ENCODE measurements around the gene SENP3. TPM values are rescaled to one million over a fixed set of nuclear protein-coding genes. Genes with fewer than 3 reads are reported as not detected.
"Not testable (repeated sequence)": the region's sequence is repeated elsewhere in the genome, so short reads cannot be mapped to it uniquely, and the experiment has no call there.

SENP3 gene
- polyA plus RNA-seq, 4 donors = 57.4 to 83.0 (median 73.6) TPM

DNA sequence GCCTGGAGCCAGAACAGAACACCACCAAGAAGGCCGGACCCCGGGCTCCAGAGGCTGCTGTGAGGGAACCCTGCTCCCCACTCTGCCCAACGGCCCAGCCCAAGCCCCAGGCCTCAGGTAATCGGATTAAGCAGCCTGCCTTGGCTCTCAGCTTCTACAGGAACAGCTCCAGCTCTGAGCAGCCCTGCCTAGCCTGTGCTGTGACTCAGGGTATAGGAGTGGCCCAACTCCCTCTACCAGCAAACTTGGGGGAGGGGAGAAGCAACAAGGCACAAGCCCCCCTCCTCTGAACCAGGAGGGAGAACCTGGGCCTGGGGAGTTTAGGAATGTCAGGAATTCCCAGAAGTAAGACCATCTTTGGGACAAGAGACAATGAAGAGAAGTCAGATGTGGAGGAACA, 29.0 kb downstream of the SENP3 start:
- no peak for DNase-seq (ENCODE audit: low read depth in 4 of 4, low spot score in 3 of 4)

DNA sequence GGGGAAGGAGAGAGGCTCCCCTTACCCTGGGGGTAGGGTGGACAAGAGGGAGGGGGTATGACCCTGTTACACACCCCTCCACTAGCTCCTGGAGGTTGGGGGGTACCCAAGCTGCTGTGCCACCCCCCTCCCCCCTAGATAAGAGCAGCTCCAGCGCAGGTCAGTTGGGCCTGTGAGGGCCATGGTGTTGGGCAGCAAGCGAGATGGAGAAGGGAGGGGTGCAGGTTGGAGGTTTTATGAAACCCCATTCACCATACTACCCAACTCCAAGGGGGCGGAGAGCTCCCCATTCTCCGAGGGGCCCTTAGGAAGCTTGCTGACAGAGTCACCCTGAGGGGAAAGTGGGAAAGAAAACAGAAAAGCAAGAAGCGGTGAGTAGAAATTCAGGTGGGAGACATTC, 29.9 kb downstream of the SENP3 start:
- no peak for DNase-seq (ENCODE audit: low read depth in 4 of 4, low spot score in 3 of 4)

DNA sequence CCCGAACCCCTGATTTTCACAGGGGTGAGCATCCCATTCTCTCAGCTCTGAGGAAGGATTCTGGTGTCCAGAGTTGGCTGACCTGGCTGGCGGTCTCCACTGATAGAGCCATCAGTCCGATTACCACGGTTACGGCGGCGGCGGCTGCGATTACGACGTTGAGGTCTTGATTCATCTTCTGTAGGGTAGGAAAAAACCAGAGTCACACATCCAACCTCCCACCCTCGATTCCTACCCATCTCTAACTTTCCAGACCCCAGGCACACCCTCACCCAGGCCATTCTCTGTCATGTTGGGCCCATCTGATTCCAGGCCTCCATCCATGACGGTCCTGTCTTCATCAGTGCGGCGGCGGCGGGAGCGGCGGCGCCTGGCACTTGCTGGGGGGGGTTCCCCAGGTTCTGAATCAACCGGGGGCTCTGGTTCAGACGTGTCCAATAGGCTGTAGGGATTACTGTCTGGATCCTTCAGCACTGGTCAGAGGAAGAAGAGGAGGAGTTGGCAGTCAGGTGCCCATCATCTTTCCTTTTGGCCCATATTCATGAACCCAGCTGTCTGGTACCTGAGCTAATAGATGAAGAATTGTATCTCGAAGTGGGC, 30.8 kb downstream of the SENP3 start:
- DNase-seq (ENCODE audit: low read depth in 4 of 4, low spot score in 3 of 4) = no peak

DNA sequence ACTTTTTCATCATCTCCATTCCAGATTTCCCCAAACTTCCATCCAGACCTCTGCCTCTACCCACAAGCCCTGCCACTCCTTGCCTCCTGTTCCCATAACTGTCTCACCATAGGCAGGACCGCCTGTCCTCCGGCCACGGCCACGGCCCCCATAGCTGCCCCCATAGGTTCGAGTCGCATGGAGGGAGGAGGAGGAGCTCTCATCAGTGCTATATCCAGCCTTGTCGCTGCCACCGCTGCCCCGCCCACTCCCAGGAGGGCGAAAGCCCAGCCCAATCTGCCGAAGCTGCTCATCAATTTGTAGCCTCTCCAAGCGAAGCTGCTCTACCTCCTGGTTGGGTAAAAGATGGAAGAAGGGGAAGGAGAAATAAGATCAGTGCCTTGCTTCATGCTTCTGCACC, 31.6 kb downstream of the SENP3 start:
- no peak for DNase-seq (ENCODE audit: low read depth in 4 of 4, low spot score in 3 of 4)

DNA sequence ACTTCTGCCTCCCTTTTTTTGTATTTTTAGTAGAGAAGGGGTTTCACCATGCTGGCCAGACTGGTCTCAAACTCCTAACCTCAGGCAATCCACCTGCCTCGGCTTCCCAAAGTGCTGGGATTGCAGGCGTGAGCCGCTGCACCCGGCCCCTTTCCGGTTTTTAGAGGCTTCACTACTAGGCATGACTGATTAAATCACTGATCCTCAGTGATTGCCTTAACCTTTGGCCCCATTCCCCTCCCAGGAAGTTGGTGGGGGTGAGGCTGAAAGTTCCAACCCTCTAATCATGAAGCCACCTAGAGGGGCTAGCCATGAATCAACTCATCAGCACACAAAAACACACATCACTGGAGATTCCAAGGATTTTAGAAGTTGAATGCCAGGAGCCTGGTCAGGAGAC, 35.8 kb downstream of the SENP3 start:
- DNase-seq (ENCODE audit: low read depth in 4 of 4, low spot score in 3 of 4) = not testable (repeated sequence)

DNA sequence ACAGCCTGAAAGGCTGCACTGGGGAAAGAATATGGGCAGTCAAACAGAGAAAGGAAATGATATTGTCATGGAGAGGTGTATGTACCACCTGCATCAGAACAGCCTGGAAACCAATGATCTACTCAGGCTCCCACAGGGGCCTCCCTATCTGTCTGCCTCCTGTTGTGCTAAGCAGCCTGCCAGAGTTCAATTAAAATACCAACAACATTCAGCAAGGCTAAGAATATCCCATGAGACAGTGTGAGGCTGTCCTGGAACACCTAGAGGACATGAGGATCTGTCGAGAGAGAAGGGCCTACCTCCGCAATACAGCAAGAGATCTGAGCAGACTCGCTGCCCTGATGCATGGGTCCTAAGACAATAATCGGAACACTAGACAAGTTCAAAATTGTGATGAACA, 44.6 kb downstream of the SENP3 start:
- DNase-seq (ENCODE audit: low read depth in 4 of 4, low spot score in 3 of 4) = no peak

DNA sequence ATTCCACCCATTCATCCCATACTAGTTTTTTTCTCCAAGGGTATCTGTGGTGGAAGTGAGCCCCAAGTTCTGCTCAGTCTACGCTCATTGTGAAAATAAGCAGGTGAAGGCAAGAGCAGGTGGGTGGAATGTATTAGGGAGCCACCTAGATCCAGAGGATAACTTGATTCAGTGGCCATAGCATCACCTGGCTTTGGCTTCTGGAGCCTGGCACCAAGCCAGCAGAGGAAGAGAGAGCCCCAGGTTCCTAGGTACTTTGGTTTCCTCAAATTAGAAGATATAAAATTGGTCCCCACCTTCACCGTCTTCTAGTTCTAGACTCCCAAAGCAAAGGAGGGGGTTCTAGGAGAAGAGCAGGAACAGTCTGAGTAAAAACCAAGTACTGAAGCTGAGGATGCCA, 48.9 kb downstream of the SENP3 start:
- no peak for DNase-seq (ENCODE audit: low read depth in 4 of 4, low spot score in 3 of 4)

DNA sequence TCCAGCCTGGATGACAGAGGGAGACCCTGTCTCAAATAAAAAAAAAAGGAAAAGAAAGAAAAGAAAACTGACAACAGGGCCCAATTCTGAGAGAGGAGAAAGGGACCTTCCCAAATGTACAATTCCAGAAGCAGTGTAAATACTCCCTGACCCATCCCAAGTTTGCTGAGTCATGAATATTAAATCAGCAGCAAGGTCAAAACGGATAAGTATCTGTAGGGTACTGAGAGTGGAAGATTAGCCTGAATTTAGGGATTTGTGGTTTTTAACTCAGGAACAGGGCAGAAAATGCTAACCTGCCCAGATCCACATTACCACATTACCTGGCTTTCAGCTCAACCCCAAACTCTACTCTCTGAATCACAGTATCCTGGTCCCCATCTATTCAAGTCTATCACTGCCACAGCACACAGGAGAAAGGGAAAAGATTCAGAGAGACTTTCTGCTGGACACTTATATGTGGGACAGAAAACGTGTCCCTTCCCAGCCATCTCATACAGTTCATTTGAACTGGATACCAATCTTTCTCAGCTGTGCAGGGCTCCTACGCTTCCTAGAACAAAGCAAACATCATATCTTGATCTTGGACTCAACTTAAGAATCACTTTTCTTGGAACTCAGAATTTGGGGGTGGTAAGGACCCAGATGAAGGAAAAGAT, 50.0 kb downstream of the SENP3 start:
- DNase-seq (ENCODE audit: low read depth in 4 of 4, low spot score in 3 of 4) = no peak

DNA sequence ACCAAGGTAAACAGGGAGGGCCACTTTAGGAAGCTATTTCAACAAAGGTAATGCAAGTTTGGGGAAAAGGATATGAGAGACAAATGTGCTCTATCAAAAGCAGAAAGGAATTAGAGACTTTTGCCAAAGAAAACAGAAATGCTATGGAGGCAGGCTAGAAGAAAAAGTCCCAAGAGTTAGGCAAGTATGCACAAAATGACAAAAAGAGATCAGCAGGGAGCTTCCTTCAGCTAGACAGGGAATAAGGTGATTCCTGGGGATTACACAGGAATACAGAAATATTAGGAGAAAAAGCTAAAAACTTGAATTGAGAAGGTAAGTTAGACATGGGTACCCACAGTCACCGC, 50.5 kb downstream of the SENP3 start:
- DNase-seq (ENCODE audit: low read depth in 4 of 4, low spot score in 3 of 4) = no peak

DNA sequence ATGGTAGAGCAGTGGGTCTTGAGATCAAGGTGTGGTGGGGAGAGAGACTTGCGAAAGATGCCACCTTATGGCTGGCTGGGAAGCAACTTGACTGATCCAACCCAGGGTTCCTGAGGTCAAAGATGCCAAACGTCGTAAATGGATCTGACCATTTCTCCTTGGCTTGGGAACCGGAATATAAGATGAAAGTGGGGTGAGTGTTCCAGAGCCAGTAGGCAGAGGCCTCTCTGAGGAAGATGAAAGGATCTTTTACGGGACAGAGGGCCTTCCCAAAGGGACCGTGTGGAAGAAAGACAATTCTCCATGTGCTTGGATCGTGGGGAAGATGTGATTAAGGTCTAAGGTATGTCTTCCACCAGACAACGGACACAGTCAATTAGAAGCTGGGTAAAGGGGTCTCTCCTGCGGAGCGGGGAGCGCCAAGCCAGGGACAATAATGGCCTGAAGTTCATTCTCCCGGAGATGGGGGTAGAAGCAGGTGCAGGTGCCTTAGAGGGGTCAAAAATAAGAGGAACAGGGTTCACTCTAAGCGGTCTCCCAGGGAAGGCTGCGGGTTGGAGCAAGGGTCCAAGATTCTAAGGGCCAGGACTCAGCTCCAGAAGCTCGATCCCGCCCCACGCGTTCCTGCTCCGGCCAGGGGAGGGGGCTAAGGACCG, 52.2 kb downstream of the SENP3 start:
- DNase-seq (ENCODE audit: low read depth in 4 of 4, low spot score in 3 of 4) = no peak

DNA sequence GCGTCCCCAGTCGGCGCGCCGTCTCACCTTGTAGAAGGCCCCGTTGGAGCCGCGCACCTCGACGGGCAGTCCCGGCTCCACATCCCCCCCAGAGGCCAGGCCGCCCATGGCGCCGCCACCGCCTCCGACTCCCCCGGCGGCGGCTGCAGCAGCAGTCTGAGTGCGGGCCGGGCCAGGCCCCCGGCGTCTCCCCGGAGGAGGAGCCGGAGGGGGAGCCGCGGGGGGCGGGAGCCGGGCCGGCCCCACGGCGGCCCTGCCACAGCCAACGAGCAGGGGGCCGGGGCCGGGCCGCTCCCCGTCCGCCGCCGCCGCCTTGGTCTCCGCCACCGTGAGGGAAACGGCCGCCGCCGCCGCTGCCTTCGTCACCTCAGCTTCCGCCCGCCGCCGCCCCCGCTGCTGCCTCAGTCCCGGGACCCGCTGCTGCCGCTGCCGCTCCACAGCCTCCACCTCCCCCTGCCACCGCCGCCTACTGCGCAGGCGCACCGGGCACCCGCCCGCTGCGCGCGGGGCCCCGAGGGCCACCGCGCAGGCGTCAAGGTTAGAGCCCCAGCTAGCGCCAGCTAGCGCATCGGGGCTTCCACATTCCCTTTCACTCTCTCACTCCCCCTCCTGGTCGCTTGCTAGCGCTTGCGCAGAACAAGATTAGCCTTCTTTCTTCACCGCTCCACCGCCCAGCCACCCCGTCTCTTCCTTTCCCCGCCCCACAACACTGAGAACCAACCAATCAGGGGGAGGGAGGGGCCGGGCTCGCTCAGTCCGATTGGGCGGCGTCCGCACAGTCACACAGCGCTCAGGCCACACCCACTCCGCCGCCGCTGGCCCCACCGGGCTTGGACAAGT, 52.9 kb downstream of the SENP3 start, which contains the start of gene FXR2:
Gene FXR2, minus strand, starts transcription at position 473 of the 840 bp plus-strand sequence. Its CDS starts 365 bp downstream, at position 108.
- DNase-seq (ENCODE audit: low read depth in 4 of 4, low spot score in 3 of 4) = peak; percentile 100

DNA sequence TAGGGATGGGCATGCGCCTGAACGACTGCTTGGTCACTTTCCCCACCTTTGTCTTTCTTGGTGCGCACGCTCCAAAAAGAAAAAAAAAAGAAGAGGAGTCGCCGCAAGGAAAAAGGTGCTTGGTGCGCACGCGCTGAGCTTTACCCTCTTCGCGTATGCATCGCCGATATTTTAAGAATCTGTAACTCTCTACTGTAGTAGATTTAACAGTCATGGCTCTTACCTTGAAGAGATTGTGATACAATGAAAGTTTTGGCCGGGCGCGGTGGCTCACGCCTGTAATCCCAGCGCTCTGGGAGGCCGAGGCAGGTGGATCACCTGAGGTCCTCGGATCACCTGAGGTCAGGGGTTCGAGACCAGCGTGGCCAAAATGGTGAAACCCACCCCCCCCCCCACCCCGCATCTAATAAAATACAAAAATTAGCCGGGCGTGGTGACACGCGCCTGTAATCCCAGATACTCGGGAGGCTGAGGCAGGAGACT, 53.6 kb downstream of the SENP3 start:
- no peak for DNase-seq (ENCODE audit: low read depth in 4 of 4, low spot score in 3 of 4)

DNA sequence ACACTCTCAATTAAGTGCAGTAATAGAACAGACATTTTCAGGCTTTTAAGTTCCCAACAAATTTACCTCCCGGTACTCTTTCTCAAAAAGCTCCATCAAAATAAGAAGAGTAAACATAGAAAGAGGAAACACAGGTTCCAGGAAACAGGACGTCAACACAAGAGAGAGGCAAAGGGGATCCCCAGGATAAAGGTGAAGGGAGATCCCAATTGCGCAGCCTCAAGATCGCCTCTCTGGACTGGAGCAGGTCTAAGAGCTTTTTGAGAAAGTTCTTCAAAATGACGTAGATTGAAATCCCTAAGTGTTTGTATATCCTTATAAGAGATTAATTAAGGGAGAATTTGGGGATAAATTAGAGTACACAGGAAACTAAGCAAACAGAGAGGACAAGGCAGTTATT, 56.9 kb downstream of the SENP3 start:
- no peak for DNase-seq (ENCODE audit: low read depth in 4 of 4, low spot score in 3 of 4)

DNA sequence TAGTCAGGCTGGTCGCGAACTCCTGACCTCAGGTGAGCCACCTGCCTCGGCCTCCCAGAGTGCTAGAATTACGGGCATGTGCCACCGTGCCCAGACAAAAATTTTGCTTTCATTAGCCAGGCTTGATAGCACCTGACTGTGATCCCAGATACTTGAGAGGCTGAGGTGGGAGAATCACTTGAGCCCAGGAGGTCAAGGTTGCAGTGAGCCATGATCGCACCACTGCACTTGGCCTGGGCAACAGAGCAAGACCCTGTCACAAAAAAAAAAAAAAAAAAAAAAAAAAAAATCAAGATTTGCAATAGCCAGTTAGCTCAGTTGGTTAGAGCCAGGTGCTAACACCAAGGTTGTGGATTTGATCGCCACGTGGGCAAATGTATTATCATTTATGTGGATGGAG, 59.1 kb downstream of the SENP3 start:
- no peak for DNase-seq (ENCODE audit: low read depth in 4 of 4, low spot score in 3 of 4)

Other genes with a start within 250 kb of the SENP3 start
- 100 to 1,000 TPM in 1 of 4 donors, 10 to 100 TPM in 3; 73.8 to 104 (median 90.1) TPM for gene GPS2, start 246.6 kb upstream of the SENP3 start, polyA plus RNA-seq (ENCODE audit: insufficient read length in 4 of 4)
- gene NEURL4, start 232.6 kb upstream of the SENP3 start, polyA plus RNA-seq (ENCODE audit: insufficient read length in 4 of 4) = 10 to 100 TPM; 25.7 to 43.8 (median 27.8) TPM
- gene ACAP1, start 225.4 kb upstream of the SENP3 start, polyA plus RNA-seq (ENCODE audit: insufficient read length in 4 of 4) = 10 to 100 TPM in 2 of 4 donors, 1 to 10 TPM in 2; 6.9 to 11.0 (median 8.8) TPM
- 10 to 100 TPM; 10.9 to 12.1 (median 11.6) TPM for gene KCTD11, start 209.8 kb upstream of the SENP3 start, polyA plus RNA-seq (ENCODE audit: insufficient read length in 4 of 4)
- not detected for gene TMEM95, start 206.8 kb upstream of the SENP3 start, polyA plus RNA-seq (ENCODE audit: insufficient read length in 4 of 4)
- 1 to 10 TPM in 3 of 4 donors, under 1 TPM in 1; 1.00 to 6.1 (median 5.2) TPM for gene TNK1, start 180.8 kb upstream of the SENP3 start, polyA plus RNA-seq (ENCODE audit: insufficient read length in 4 of 4)
- gene PLSCR3, start 167.4 kb upstream of the SENP3 start, polyA plus RNA-seq (ENCODE audit: insufficient read length in 4 of 4) = 10 to 100 TPM; 30.3 to 48.7 (median 39.6) TPM
- 10 to 100 TPM; 52.8 to 90.1 (median 80.5) TPM for gene TMEM256, start 157.8 kb upstream of the SENP3 start, polyA plus RNA-seq (ENCODE audit: insufficient read length in 4 of 4)
- 10 to 100 TPM; 21.4 to 55.8 (median 32.8) TPM for gene NLGN2, start 154.1 kb upstream of the SENP3 start, polyA plus RNA-seq (ENCODE audit: insufficient read length in 4 of 4)
- gene SPEM1, start 141.6 kb upstream of the SENP3 start, polyA plus RNA-seq (ENCODE audit: insufficient read length in 4 of 4) = not detected
- under 1 TPM in 1 of 4 donors, not detected in 3; 0.18 TPM for gene SPEM2, start 136.3 kb upstream of the SENP3 start, polyA plus RNA-seq (ENCODE audit: insufficient read length in 4 of 4)
- gene SPEM3, start 133.1 kb upstream of the SENP3 start, polyA plus RNA-seq (ENCODE audit: insufficient read length in 4 of 4) = not detected
- gene TMEM102, start 126.5 kb upstream of the SENP3 start, polyA plus RNA-seq (ENCODE audit: insufficient read length in 4 of 4) = 1 to 10 TPM; 1.1 to 4.8 (median 3.8) TPM
- gene FGF11, start 122.4 kb upstream of the SENP3 start, polyA plus RNA-seq (ENCODE audit: insufficient read length in 4 of 4) = 10 to 100 TPM in 1 of 4 donors, 1 to 10 TPM in 3; 5.6 to 17.1 (median 8.5) TPM
- 10 to 100 TPM in 2 of 4 donors, 1 to 10 TPM in 2; 9.0 to 15.1 (median 9.8) TPM for gene CHRNB1, start 116.9 kb upstream of the SENP3 start, polyA plus RNA-seq (ENCODE audit: insufficient read length in 4 of 4)
- 10 to 100 TPM; 36.1 to 46.1 (median 43.4) TPM for gene ZBTB4, start 82.3 kb upstream of the SENP3 start, polyA plus RNA-seq (ENCODE audit: insufficient read length in 4 of 4)
- under 1 TPM in 2 of 4 donors, not detected in 2; 0.12 to 0.46 TPM for gene SLC35G6, start 80.5 kb upstream of the SENP3 start, polyA plus RNA-seq (ENCODE audit: insufficient read length in 4 of 4)
- 100 to 1,000 TPM; 105 to 159 (median 123) TPM for gene POLR2A, start 77.6 kb upstream of the SENP3 start, polyA plus RNA-seq (ENCODE audit: insufficient read length in 4 of 4)
- 10 to 100 TPM; 20.3 to 43.5 (median 25.8) TPM for gene TNFSF12, start 12.9 kb upstream of the SENP3 start, polyA plus RNA-seq (ENCODE audit: insufficient read length in 4 of 4)
- 10 to 100 TPM in 3 of 4 donors, 1 to 10 TPM in 1; 7.1 to 15.7 (median 12.7) TPM for gene TNFSF13, start 3.2 kb upstream of the SENP3 start, polyA plus RNA-seq (ENCODE audit: insufficient read length in 4 of 4)
- 10 to 100 TPM; 32.3 to 70.7 (median 54.9) TPM for gene CD68, start 17.7 kb downstream of the SENP3 start, polyA plus RNA-seq (ENCODE audit: insufficient read length in 4 of 4)
- 100 to 1,000 TPM in 3 of 4 donors, 10 to 100 TPM in 1; 75.1 to 114 (median 112) TPM for gene MPDU1, start 21.9 kb downstream of the SENP3 start, polyA plus RNA-seq (ENCODE audit: insufficient read length in 4 of 4)
- 10 to 100 TPM in 1 of 4 donors, 1 to 10 TPM in 3; 2.5 to 10.5 (median 3.6) TPM for gene SOX15, start 28.2 kb downstream of the SENP3 start, polyA plus RNA-seq (ENCODE audit: insufficient read length in 4 of 4)
- gene FXR2, start 53.0 kb downstream of the SENP3 start, polyA plus RNA-seq (ENCODE audit: insufficient read length in 4 of 4) = 10 to 100 TPM; 42.8 to 55.0 (median 45.2) TPM
- 100 to 1,000 TPM in 3 of 4 donors, 10 to 100 TPM in 1; 86.6 to 152 (median 114) TPM for gene SAT2, start 65.9 kb downstream of the SENP3 start, polyA plus RNA-seq (ENCODE audit: insufficient read length in 4 of 4)
- gene SHBG, start 68.2 kb downstream of the SENP3 start, polyA plus RNA-seq (ENCODE audit: insufficient read length in 4 of 4) = 1 to 10 TPM; 2.3 to 5.1 (median 4.0) TPM
- gene ATP1B2, start 89.0 kb downstream of the SENP3 start, polyA plus RNA-seq (ENCODE audit: insufficient read length in 4 of 4) = 10 to 100 TPM; 18.3 to 27.3 (median 20.5) TPM
- gene TP53, start 125.6 kb downstream of the SENP3 start, polyA plus RNA-seq (ENCODE audit: insufficient read length in 4 of 4) = 10 to 100 TPM; 45.1 to 75.9 (median 70.2) TPM
- 10 to 100 TPM in 3 of 4 donors, 1 to 10 TPM in 1; 9.0 to 17.0 (median 12.8) TPM for gene WRAP53, start 126.6 kb downstream of the SENP3 start, polyA plus RNA-seq (ENCODE audit: insufficient read length in 4 of 4)
- gene EFNB3, start 143.3 kb downstream of the SENP3 start, polyA plus RNA-seq (ENCODE audit: insufficient read length in 4 of 4) = 10 to 100 TPM; 19.8 to 32.6 (median 23.4) TPM
- under 1 TPM; 0.29 to 0.49 (median 0.38) TPM for gene DNAH2, start 155.8 kb downstream of the SENP3 start, polyA plus RNA-seq (ENCODE audit: insufficient read length in 4 of 4)

Measured in left renal pelvis (tissue), 4 donors.